ENCODE results near the gene MAX.

Gene MAX

DNA sequence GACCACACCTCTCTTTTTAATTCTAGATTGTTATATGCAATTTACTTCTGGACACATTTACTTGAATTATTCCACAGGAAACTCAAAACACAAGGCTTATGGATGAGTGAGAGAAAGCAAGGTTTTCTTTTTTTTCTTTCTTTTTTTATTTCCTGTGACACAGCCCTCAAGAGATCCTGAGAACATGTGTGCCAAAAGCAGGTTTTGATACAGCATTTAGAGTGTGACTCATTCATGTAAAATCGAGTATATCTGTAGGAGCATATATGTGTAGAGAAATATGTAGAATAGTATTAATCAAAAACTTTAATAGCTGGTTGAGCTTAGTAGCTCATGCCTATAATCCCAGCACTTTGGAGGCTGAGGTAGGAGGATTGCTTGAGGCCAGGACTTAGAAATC is 4.4 kb upstream of the MAX start:
- ChIA-PET CTCF (interaction anchor here (0.6 kb wide), 1 partner anchor 769 kb away, joined by 4 read pairs; no protein-coding TSS in a partner anchor), POLR2A (ENCODE audit: low non-redundant PET) (no interaction called here)
- DNase-seq (ENCODE audit: low spot score): no peak
- H3K27ac ChIP-seq: no peak overlapping the region
- TF ChIP-seq, protein P1, sequence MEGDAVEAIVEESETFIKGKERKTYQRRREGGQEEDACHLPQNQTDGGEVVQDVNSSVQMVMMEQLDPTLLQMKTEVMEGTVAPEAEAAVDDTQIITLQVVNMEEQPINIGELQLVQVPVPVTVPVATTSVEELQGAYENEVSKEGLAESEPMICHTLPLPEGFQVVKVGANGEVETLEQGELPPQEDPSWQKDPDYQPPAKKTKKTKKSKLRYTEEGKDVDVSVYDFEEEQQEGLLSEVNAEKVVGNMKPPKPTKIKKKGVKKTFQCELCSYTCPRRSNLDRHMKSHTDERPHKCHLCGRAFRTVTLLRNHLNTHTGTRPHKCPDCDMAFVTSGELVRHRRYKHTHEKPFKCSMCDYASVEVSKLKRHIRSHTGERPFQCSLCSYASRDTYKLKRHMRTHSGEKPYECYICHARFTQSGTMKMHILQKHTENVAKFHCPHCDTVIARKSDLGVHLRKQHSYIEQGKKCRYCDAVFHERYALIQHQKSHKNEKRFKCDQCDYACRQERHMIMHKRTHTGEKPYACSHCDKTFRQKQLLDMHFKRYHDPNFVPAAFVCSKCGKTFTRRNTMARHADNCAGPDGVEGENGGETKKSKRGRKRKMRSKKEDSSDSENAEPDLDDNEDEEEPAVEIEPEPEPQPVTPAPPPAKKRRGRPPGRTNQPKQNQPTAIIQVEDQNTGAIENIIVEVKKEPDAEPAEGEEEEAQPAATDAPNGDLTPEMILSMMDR (conservative IDR thresholded peaks at IDR 0.05; ENCODE audit: low read depth): no peak

DNA sequence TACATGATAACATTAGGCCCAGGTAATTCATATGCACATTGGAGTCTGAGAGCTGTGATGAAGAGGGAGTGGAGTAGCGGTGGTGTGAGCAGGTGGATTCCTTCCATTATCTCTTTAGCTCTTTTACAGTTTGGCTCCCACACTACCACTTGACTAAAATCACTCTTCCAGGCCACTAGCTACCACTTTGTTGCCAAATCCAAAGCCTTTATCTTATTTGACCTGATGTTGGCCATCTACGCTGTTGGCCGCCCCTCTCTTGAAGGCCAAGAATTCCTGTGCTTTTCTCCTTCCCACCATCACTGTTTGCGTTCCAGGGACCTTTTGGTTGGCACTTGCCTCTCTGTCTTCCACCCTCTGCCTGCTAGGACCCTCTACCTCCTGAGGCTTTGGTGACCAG is 4.0 kb upstream of the MAX start:
- H3K27ac ChIP-seq: no peak overlapping the region
- ChIA-PET CTCF (no interaction called here), POLR2A (ENCODE audit: low non-redundant PET) (no interaction called here)
- DNase-seq (ENCODE audit: low spot score): no peak
- TF ChIP-seq, protein P1 (conservative IDR thresholded peaks at IDR 0.05; ENCODE audit: low read depth): no peak

DNA sequence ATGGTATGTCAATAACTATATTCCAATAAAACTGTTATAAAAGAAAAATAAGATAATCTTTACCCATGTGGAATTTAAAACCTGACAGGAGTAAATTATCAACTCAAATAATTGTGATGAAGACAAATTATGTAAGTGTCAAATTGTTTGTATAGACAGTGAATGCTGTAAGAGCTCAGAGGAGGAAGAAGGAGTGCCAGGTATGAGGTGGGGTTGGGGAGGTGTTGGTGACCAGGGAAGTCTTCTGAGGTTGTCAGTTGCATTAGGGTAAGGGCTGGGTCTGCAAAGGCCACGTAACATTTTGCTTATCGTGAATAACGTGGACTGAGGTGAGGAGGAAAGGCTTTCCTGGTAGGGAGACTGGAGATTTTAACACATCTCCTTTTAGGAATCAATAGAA is 2.5 kb upstream of the MAX start:
- H3K27ac ChIP-seq: no peak overlapping the region
- CTCF ChIA-PET: interaction anchor here (0.6 to 1.2 kb wide), 3 partner anchors 30 to 308 kb away, joined by 3 to 4 read pairs (median 3); partner anchors contain the start of gene FUT8
- DNase-seq (ENCODE audit: low spot score): no peak
- TF ChIP-seq, protein P1 (conservative IDR thresholded peaks at IDR 0.05; ENCODE audit: low read depth): no peak
- POLR2A ChIA-PET (ENCODE audit: low non-redundant PET): no interaction called here

DNA sequence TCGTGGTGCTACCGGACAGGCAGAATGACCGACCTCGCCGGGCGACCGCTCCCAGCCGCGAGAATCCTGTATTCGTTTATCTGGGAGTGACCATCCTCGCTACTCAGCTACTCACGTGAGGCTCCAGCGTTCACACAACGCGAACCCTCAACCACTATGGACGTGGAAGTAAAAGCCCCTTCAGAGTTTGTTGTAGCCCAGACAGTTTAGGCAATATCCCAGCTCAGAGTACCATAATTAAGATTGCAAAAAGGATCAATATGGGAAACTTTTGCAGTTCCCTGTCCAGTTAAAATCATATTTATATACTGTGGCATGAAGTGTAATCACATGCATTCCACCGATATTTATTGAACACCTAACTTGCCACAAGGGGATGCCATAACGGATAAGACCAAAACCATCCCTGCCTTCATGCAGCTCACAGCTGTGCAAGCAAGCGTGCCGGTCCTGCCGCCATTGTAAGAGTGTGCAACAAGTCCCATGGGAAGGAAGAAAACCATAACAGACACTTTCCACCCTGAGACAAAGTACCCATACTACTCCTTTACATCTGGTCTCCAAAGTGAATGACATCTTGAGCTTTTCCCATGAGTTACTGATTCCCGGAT is 938 bp upstream of the MAX start:
- TF ChIP-seq, protein P1 (conservative IDR thresholded peaks at IDR 0.05; ENCODE audit: low read depth): peak; percentile 28
- DNase-seq (ENCODE audit: low spot score): no peak
- CTCF ChIA-PET: interaction anchor here (0.7 to 1.2 kb wide), 2 partner anchors 83 to 128 kb away, joined by 3 to 5 read pairs; no protein-coding TSS in a partner anchor
- POLR2A ChIA-PET (ENCODE audit: low non-redundant PET): no interaction called here
- H3K27ac ChIP-seq: peak overlapping the region; percentile 85

DNA sequence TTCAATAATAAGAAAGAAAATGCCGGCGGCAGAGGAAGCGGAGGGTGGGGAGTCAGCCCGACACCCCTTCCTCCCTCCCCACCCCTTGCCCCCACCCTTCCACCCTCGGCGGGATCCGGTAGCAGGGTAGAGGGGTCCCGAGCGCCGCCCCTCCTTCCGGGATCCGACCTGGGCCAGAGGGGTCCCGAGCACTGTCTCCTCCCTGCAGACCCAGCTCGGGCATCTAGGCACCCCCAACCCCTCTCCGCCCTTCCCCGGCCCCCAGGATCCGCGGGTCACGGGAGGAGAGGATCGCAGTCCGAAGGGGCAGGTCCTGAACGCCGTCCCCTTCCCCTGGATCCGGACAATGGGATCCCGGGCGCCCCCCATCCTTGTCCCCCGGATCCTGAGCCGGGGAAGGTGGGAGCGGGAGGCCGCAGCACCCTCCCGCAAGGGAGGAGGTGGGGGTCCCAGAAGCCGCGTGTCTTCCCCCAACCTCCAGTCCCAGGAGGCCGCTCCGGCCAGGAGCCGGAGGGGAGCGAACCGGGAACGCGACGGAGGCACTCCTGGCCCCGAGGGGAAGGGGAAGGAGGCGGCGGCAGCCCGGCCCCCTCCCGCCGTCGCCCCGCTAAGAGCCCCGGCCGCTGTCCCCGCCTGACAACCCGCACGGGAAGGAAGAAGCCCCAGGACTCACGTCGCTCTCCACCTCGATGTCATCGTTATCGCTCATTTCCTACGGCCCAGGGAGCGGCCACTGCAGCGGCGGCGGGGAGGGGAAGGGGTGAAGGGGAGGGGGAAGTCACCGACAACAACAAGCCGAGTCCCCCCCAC is 481 bp downstream of the MAX start:
- TF ChIP-seq, protein P1 (conservative IDR thresholded peaks at IDR 0.05; ENCODE audit: low read depth): no peak
- CTCF ChIA-PET: no interaction called here
- POLR2A ChIA-PET (ENCODE audit: low non-redundant PET): interaction anchor here (0.9 kb wide), 1 partner anchor 116 kb away, joined by 5 read pairs; no protein-coding TSS in a partner anchor
- DNase-seq (ENCODE audit: low spot score): peak; percentile 10
- peak overlapping the region; percentile 85 for H3K27ac ChIP-seq

DNA sequence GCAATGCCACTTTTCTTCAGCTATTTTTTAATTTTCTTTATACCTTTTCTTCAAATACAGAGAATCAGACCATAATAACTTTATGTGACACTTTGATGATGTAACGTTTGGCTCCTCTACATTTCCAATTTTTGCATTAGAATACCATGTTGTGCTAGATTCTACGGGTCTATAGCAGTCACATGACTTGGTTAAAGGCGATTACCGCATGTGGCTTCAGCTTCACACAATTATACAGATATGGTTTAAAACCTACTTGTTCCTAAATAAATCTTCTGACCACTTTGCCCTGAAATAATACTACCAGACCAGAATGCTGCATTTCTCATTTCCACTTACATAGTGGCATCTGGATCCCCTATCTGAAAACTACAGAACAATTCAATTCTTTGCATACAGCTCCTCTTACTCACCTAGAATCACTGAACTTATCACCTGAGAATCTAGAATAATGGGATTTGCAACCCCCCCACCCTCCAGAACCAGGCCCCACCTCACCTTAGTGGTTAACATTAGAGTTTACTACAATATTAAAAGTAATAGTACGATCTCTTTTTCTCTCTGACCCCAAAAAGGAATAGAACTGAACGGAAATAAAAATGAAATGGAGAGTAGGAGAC is 1.3 kb downstream of the MAX start:
- TF ChIP-seq, protein P1 (conservative IDR thresholded peaks at IDR 0.05; ENCODE audit: low read depth): no peak
- CTCF ChIA-PET: no interaction called here

More for the DNA sequence above, 1.3 kb downstream of the MAX start:
- POLR2A ChIA-PET (ENCODE audit: low non-redundant PET): interaction anchor here (0.9 kb wide), 1 partner anchor 115 kb away, joined by 5 read pairs; no protein-coding TSS in a partner anchor
- DNase-seq (ENCODE audit: low spot score): peak; percentile 29
- peak overlapping the region; percentile 85 for H3K27ac ChIP-seq
